DMS53 (cell line): ENCODE data around the gene ADAMTS1.

Experiments used
- DNase-seq: peaks from one replicate; lab custom pipeline; 2025; lab: John Stamatoyannopoulos, UW

The ADAMTS1 gene

DNA sequence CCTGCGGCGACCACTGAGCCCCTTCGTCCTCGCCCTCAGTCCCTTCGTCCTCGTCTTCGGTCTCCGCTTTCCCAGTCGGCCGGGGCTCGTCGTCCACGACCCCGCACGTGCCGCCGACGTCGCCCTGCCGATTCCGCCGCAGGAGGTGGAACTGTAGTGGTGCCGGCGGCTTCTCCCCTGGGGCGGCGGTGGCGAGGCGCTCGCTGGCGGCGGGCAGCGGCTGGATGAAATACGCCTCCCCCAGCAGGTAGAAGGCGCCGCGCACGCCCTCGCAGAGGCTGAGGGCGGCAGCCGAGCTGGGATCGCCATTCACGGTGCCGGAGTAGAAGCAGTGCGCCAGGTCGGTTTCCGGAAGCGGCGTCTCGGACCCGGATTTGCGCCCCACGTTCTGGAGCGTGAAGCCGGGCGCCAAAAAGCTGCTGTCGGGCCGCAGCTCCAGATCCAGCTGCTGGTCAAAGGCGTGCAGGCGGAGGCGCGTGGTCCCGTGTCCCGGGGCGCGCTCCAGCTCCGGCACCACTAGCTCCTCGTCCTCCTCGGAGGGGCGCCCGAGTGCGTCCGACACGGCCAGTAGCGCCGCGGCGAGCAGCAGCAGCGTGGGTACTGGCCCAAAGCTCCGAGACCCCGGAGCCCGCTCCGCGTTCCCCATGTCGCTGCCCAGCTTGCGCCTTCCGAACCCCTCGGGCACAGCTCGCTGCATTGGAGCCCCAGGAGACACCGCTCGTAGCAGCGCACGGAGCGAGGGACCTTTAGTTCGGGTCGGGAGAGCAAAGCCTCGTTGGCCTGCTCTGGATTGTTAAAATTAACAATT, 747 bp downstream of the ADAMTS1 start:
- DNase-seq, result no peak

GRCh38 chr21:26843933-26844257, 1.3 kb downstream of the ADAMTS1 start:
- peak; percentile 35 for DNase-seq

DNA sequence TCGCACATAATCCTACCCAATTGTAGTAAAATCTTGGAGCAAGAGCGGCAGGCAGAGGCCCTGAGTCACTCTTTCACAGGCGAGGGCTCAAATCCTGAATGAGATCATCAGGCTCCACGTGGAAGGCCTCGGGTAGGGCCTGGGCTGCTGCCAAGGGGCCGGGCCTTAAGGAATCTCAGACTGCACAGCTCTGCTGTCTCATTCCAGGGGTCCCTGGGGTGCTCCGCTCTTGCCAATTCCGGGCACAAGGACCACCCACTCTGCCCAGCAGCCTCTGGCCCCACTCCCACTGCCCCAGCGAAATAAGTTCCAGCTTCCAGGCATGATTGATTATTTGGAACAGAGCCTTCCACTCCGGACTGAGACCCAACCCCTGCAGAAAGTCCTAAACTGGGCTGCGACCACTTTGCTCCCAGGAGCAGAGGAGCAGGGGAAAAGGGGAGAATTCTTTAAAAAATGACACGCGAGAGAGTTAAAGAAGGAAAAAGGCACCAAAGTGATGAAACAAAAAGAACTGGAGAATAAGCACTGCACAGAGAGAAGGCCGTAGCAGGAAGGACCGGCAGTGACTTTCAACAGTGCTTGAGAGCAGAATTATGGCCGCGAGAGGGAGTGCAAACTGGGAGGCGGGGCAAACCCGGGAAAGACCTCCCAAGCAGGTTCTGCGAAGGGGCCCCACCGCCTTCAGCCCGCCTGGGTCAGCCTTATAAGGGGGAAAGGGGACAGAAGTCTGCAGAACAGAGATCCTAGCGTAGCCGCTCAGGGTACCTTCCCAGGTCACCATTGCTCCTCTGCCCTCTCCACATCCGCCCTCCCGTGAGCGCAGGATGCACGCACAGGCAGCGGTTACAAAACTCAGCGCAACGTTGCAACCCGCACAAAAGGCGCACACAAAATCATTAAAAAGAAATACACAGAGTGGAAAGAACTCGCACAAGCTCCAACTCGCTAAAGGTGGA, 2.0 kb downstream of the ADAMTS1 start:
- DNase-seq, result peak; percentile 89

DNA sequence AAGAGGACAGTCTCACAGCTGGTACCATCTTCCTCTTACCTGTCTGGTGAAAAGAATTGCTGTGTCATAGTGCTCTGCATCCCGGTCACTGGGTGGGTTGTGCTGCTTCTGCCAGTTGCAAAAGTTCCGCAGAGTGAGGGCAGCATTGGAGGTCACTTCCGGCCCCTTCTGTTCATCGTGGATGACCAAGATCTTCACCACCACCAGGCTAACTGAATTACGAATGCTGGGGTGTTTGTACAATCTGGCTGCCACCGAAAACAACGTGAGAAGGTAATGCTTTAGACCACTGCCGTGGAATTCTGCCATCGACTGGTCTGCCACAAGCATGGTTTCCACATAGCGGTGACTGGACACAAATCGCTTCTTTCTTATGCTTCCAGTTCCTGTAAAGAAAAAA, 2.9 kb downstream of the ADAMTS1 start:
- peak; percentile 7 for DNase-seq

- DNase-seq, result peak; percentile 80
These were observed 4.3 kb downstream of the ADAMTS1 start for GRCh38 chr21:26840912-26841311.

- no peak for DNase-seq
These were observed 5.0 kb downstream of the ADAMTS1 start for GRCh38 chr21:26840201-26840600.

- DNase-seq, result no peak
These were observed 7.7 kb downstream of the ADAMTS1 start for GRCh38 chr21:26837539-26837938.

GRCh38 chr21:26836528-26836927, 8.7 kb downstream of the ADAMTS1 start:
- DNase-seq, result no peak

DNA sequence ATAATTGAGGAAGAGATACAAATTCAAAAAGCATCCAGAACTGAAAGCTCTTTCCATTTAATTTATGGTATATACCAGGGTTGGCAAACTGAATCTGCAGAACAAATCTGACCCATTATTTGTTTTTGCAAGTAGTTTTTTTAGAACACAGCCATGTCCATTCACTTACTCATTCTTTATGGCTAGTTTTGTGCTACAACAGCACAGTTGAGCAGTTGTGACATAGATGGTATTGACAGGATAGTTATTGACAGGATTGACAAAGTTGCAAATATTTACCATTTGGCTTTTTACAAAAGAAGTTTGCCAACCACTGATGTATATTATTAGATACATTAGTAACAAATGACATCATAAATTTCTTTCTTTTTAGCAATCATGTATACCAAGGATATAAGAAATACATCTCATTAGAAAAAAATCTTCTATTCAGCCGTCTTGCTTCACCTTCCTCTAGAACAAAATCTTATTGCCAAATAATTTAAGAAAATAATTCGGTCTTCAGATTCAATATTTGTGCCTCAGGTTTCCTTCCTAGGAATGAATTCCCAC, 9.4 kb downstream of the ADAMTS1 start:
- DNase-seq, result no peak

DNA sequence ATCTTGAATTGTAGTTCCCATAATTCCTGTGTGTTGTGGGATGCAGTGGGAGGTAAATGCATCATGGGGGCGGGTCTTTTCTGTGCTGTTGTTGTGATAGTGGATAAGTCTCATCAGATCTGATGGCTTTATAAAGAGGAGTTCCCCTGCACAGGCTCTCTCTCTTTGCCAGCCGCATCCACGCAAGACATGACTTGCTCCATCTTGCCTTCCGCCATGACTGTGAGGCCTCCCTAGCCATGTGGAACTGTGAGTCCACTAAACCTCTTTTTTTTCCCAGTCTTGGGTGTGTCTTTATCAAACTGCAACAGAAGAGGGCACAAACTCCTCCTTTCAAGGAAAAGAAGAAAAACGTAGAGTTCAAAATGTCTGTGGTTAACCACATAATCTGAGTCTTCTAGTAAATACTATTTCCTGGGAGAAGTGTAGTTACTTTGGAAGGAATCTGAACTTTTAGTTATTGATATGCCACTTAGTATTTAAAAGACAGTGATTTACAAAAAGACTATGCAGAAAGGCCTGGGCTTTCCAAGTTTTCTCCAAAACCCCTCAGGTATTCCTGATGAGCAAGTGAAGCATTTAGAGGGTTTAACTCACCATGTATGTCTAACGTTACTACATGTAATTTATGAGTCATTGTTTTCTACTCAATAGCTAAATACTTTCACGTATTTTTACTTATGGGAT, 10.0 kb downstream of the ADAMTS1 start:
- no peak for DNase-seq

DNA sequence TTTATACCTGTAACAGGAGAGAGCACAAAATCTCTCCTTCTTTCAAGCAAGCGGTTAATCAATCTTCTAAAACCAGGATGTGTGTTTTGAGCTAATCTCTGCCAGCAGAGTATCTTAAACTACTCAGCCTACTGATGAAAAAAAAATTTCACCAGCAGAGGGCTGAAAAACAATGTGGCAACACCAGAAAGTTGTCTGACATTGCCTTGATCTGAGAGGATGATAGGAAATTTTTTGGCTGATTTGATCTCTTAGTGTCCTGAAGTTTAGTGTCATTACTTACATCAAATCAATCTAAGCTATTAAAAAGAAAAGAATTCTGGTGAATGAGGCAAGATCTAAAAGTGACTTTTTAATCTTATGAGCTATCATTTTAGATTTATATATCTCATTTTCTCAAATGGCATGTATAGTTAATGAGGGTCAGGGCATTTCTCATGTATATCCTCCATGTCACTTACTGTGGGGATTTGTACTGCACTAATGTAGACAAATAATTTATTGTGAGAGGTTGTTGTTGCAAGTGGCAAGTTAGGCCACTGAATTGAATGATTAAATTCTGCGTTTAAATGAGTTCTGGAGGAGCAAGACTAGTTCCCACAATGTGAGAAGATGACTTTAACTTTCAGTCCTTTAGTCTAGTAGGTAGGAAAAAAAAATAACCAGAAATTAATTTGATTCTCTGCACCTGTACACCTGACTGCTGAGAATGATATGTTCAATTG, 10.9 kb downstream of the ADAMTS1 start:
- no peak for DNase-seq

DNA sequence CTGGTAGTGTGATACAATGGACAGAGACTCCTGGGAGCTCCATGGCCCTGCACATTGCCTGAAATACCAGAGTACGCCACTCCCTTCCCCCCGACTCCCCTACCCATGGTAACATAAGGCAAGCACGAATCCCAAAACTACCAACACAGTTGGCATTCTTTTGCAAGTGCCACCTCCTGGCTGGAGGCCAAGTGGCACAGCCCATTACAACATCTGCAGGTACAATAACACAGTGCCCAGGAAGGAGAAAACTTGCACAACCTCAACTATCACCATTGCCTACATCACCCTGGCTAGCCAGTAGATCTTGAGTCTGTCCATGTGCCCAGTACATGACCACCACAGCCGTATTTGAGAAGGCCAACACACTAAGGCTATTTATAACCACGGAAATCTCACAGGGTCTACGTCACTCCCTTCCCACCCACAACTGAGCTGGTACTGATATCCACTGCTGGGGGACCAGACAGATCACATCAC, 11.7 kb downstream of the ADAMTS1 start:
- no peak for DNase-seq

GRCh38 chr21:26833011-26833410, 12.2 kb downstream of the ADAMTS1 start:
- DNase-seq, result no peak

GRCh38 chr21:26832546-26832945, 12.7 kb downstream of the ADAMTS1 start:
- no peak for DNase-seq

- DNase-seq, result no peak
These were observed 18.4 kb downstream of the ADAMTS1 start for GRCh38 chr21:26826801-26827200.

DNA sequence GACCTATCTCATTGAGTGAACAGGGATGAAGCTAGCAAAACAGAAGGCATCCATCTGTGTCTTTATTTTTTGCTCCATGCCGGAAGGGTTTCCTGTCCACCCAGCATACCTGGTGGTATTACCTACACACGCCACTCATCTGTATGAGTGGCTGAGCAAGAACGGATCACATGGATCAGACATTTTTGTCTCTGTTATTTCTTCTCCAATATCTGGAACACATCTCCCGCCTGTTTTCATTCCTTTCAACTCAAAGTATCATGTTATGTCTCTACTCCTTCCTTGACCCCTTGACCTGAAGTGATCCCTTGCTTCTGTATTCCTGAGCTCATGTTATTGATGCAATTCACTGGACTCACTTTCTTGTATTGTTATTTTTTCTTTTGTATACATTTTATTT, 24.7 kb downstream of the ADAMTS1 start:
- no peak for DNase-seq

DNA sequence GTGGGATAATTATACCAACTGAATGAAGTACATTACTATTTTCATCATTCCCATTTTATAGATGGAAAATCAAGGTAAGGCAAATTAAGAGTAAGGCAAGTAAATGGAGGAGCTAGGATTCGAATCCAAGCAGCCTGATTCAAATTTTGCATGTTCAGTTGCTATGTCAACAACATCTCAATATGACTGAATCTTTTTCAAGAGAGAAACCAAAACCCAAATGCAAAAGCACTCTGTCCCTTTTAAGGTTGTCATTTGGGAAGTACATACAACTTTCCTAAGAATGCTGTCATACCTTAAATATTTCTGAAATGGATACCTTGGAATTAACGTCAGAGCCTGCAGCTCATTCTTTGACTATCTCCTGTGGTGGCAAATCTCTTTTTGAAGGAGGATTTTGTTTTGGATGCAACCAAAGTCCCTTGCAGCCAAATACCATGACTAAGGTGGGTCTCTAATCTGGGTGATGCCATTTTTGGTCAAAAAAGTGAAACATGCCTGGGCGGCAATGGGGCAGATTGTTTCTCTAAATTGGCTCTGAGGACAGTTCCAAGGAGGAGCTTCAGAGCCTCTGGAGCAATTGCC, 25.4 kb downstream of the ADAMTS1 start:
- no peak for DNase-seq

DNA sequence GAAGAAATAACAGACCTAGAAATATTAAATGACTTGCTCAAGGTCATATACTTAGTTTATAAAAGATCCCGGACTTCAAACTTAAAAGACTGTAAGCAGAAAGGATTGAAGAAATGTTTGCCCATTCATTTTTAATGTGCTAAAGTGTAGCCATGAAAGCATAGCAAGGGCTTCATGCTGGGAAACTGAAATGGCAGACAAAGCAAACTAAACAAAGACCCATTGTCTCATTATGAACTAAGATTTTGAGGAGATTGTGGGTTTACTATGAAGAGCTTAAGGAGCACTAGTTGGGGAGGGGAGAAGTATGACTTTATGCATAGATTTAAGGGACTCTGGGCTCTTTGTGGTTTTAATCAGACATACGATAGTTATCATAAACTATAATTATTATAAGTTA, 26.3 kb downstream of the ADAMTS1 start:
- no peak for DNase-seq

- DNase-seq, result no peak
These were observed 30.0 kb downstream of the ADAMTS1 start for GRCh38 chr21:26815197-26815596.

- DNase-seq, result no peak
These were observed 30.8 kb downstream of the ADAMTS1 start for GRCh38 chr21:26814386-26814785.

- DNase-seq, result no peak
These were observed 31.7 kb downstream of the ADAMTS1 start for GRCh38 chr21:26813426-26813998.
